GM23248 (cell line): ENCODE data around the gene LSAMP. TPM values are rescaled to one million over a fixed set of nuclear protein-coding genes. Genes with fewer than 3 reads are reported as not detected.

Experiments used
- DNase-seq: peaks from one replicate; pipeline ENCODE4 v3.0.0-alpha.2; 2015
- H2AFZ ChIP-seq: fragments of 200-600 bp; sonication (generic); 2 replicates; pipeline ENCODE4 v1.6.1; 2016; ENCODE audit warnings: antibody characterized with exemption
- H3F3A ChIP-seq: fragments of 200-600 bp; sonication (generic); 2 replicates; pipeline ENCODE4 v1.6.1; 2016; ENCODE audit warnings: mild to moderate bottlenecking, antibody characterized with exemption, mixed run types; ENCODE audit not compliant: insufficient read depth
- H3K27ac ChIP-seq: fragments of 200-600 bp; sonication (generic); 2 replicates; pipeline ENCODE4 v1.5.1; 2016; ENCODE audit warnings: mild to moderate bottlenecking
- H3K27me3 ChIP-seq: fragments of 200-600 bp; sonication (generic); replicated peaks from 2 replicates; pipeline ENCODE4 v1.6.1; 2016; ENCODE audit warnings: mild to moderate bottlenecking; ENCODE audit not compliant: insufficient read depth
- H3K36me3 ChIP-seq: fragments of 200-600 bp; sonication (generic); 2 replicates; pipeline ENCODE4 v1.6.1; 2016; ENCODE audit warnings: low read depth, mild to moderate bottlenecking
- H3K4me1 ChIP-seq: fragments of 200-600 bp; sonication (generic); 2 replicates; pipeline ENCODE4 v1.6.1; 2016; ENCODE audit warnings: mild to moderate bottlenecking; ENCODE audit not compliant: insufficient read depth
- H3K4me2 ChIP-seq: fragments of 200-600 bp; sonication (generic); one replicate; pipeline ENCODE4 v1.6.1; 2016; ENCODE audit warnings: mild to moderate bottlenecking; ENCODE audit not compliant: unreplicated experiment
- H3K4me3 ChIP-seq: fragments of 200-600 bp; sonication (generic); 2 replicates; pipeline ENCODE4 v1.5.1; 2016; ENCODE audit warnings: mild to moderate bottlenecking
- H3K79me2 ChIP-seq: fragments of 200-600 bp; sonication (generic); 2 replicates; pipeline ENCODE4 v1.6.1; 2016; ENCODE audit warnings: mild to moderate bottlenecking; ENCODE audit not compliant: insufficient read depth
- H3K9ac ChIP-seq: fragments of 200-600 bp; sonication (generic); 2 replicates; pipeline ENCODE4 v1.6.1; 2016; ENCODE audit warnings: mild to moderate bottlenecking
- H3K9me2 ChIP-seq: fragments of 200-600 bp; sonication (generic); 2 replicates; pipeline ENCODE4 v1.6.1; 2016; ENCODE audit warnings: mixed run types, mild to moderate bottlenecking, moderate library complexity; ENCODE audit not compliant: insufficient read depth
- H3K9me3 ChIP-seq: fragments of 200-600 bp; sonication (generic); one replicate; pipeline ENCODE4 v1.6.1; 2017; ENCODE audit warnings: low read depth
- H4K20me1 ChIP-seq: fragments of 200-600 bp; sonication (generic); 2 replicates; pipeline ENCODE4 v1.6.0; 2016; ENCODE audit not compliant: insufficient read depth
- EZH2 ChIP-seq: fragments of 200-600 bp; sonication (generic); IDR thresholded peaks from 2 replicates; pipeline ENCODE4 v1.6.1; 2018; ENCODE audit warnings: antibody characterized with exemption, mild to moderate bottlenecking; ENCODE audit not compliant: insufficient read depth, poor library complexity, severe bottlenecking
- EZH2phosphoT487 ChIP-seq: fragments of 200-600 bp; sonication (generic); IDR thresholded peaks from 2 replicates; pipeline ENCODE4 v1.6.1; 2018; ENCODE audit warnings: antibody characterized with exemption, moderate library complexity, mild to moderate bottlenecking, low read depth; ENCODE audit not compliant: insufficient read depth
- WGBS, 2 experiments: methylation state at CpG; one replicate each; pipeline ENCODE4 v1.1.6; 2015 to 2017; ENCODE audit warnings: low lambda C conversion rate in 2 of 2, low coverage in 1 of 2; ENCODE audit errors: missing lambda C conversion rate in 2 of 2; 5-methylcytosine and 5-hydroxymethylcytosine counted together
- in situ Hi-C: fragments of 300-500 bp; cut with MboI; formaldehyde crosslinking; loops from 2 replicates; pipeline ENCODE4 v1.15.0; 2020
- polyA plus RNA-seq: library from polyadenylated mRNA; unstranded; fragments of >200 nt; fragmentation: Nextera tagmentation; extraction: Ambion mirVana; gene quantifications from 2 replicates; pipeline ENCODE4 v1.2.1, GENCODE V29; 2016
- total RNA-seq: library from RNA; depleted of rRNA; stranded (reverse); fragments of >200 nt; shearing (Covaris generic); gene quantifications from 2 replicates; pipeline ENCODE4 v1.2.3, GENCODE V29; 2014

The LSAMP gene
- total and polyA plus RNA-seq, 2 experiments from 2014 or later, result 4.5 to 9.3 TPM

DNA sequence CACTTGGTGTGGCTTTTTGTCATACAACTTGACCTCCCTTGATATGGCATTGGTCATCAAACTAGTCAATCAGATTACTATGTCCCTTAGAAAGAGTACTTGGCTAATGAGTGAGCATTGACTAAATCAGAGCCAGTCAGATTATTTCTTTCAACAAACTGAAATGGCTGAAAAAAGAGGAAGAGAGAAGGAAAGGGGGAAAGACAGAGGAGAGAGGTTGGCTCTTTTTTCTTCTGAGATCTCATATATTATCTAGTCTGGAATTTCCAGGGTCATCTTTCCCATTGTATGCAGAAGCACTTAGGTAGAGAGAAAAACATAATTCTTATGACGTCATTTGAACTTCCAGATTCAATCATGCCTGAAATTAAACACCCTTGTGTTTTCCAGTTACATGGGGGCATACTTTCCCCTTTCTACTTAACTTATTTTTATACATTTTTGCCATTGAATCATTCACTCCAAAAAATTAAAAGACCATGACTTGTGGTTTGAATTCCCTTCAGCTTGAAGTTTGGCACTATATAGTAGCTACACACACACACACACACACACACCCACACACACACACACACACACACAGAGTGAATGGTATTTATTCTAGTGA is 387.8 kb downstream of the LSAMP start:
- Histone ChIP-seq H3K4me1 (peaks cover 7% of the 10 kb centered on the region), H3K9ac (no peak overlapping the region), H3F3A (peaks cover 18% of the 10 kb centered on the region), H3K9me2 (peaks cover 5% of the 10 kb centered on the region; the same call in 1 of the 2 replicates), H3K27ac (no peak overlapping the region), H3K4me3 (no peak overlapping the region), H2AFZ (no peak overlapping the region), H3K27me3 (no peaks in the 10 kb centered on the region), H4K20me1 (no peaks in the 10 kb centered on the region), H3K4me2 (no peak overlapping the region), H3K36me3 (no peaks in the 10 kb centered on the region), H3K79me2 (no peaks in the 10 kb centered on the region), H3K9me3 (no peaks in the 10 kb centered on the region)
- TF ChIP-seq EZH2phosphoT487, result no peak
- no peak for TF ChIP-seq EZH2
- in situ Hi-C loops, result no loop called here
- WGBS, 2 experiments, result 35 to 67% methylated on average over 1 of the region's 1 CpG
- no peak for DNase-seq

DNA sequence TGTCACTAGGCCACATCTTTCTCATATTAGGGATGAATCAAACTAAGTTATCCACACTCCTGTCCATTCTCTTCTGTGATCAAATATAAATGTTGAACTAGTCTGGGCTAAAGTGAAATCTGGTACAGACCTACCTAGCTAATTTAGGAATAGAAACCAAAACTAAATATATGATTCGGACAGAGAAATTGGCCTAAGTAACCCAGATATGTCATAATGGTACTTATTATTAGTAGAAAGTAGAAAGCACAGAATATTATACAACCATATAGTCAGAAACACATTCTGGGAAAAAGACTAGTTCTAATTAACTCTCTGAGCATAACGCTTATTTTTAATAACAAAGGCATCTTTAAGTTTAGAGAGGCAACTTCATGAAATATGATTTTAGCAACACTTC is 389.0 kb downstream of the LSAMP start:
- in situ Hi-C loops, result no loop called here
- 82 to 89% methylated on average over 2 of the region's 2 CpGs for WGBS, 2 experiments
- DNase-seq, result no peak

DNA sequence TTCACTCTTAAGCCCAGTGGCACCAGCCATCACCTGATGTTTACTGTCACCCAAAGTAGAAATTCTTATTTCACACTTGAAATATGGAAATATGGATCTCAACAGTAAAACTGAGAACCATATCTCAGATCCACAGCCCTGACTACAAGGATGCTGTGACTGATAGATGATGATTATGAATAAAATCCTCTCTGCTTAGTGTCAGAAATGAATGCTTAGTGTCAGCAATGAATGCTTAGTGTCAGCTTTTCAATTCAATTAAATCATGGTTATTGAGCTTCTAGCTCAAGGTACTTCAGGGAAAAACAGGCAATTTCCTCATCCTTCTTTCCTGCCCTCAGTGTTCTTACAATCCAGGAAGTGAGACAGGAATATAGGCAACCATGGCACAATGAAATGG is 392.3 kb downstream of the LSAMP start:
- no peaks in the 10 kb centered on the region for H3K27me3 ChIP-seq
- H2AFZ ChIP-seq, result no peak overlapping the region
- no peak overlapping the region for H3K4me3 ChIP-seq
- H3K36me3 ChIP-seq, result no peaks in the 10 kb centered on the region
- H3K4me1 ChIP-seq, result no peaks in the 10 kb centered on the region
- H3K9me3 ChIP-seq, result no peaks in the 10 kb centered on the region
- DNase-seq, result no peak
- 0 out of 2 replicates have a peak, but pooled peaks cover 2% of the 10 kb centered on the region for H3F3A ChIP-seq
- no peak overlapping the region for H3K27ac ChIP-seq
- no peaks in the 10 kb centered on the region for H3K79me2 ChIP-seq
- H3K9ac ChIP-seq, result no peak overlapping the region
- H4K20me1 ChIP-seq, result no peaks in the 10 kb centered on the region
- in situ Hi-C loops, result no loop called here
- H3K4me2 ChIP-seq, result no peak overlapping the region
- TF ChIP-seq EZH2phosphoT487 (no peak), EZH2 (no peak)
- peaks cover 5% of the 10 kb centered on the region; the same call in 1 of the 2 replicates for H3K9me2 ChIP-seq

More for the DNA sequence above, 389.0 kb downstream of the LSAMP start:
- peaks cover 18% of the 10 kb centered on the region for H3F3A ChIP-seq
- no peak overlapping the region for H2AFZ ChIP-seq
- peaks cover 5% of the 10 kb centered on the region; the same call in 1 of the 2 replicates for H3K9me2 ChIP-seq
- H3K9me3 ChIP-seq, result no peaks in the 10 kb centered on the region
- H3K27ac ChIP-seq, result no peak overlapping the region
- H3K79me2 ChIP-seq, result no peaks in the 10 kb centered on the region
- no peaks in the 10 kb centered on the region for H4K20me1 ChIP-seq
- no peak overlapping the region for H3K9ac ChIP-seq
- no peak for TF ChIP-seq EZH2phosphoT487
- TF ChIP-seq EZH2, result no peak
- H3K4me2 ChIP-seq, result no peak overlapping the region
- no peaks in the 10 kb centered on the region for H3K36me3 ChIP-seq
- peaks cover 7% of the 10 kb centered on the region for H3K4me1 ChIP-seq
- no peaks in the 10 kb centered on the region for H3K27me3 ChIP-seq
- no peak overlapping the region for H3K4me3 ChIP-seq

DNA sequence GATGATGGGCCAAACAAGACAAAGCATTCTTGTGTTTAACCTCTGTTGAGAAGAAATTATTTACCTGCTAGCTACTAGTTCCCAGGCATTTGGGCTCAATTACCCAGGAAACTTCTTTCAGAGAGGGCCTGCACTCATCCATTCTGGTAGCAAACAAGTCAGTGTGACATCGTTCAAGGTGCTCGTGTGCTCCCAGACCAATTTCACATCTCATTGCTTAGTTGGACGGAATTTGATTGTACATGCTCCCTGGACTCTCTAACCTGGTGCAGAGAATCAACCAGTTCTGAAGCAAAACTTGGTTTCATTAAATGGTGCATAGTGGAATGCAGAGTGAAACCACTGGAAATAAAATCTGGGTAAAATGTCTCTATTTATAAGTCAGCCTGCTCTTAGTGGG is 392.7 kb downstream of the LSAMP start:
- Histone ChIP-seq H3K4me1 (no peaks in the 10 kb centered on the region), H2AFZ (no peak overlapping the region), H3K9ac (no peak overlapping the region), H3K9me3 (no peaks in the 10 kb centered on the region), H4K20me1 (no peaks in the 10 kb centered on the region), H3K4me3 (no peak overlapping the region), H3K9me2 (peaks cover 5% of the 10 kb centered on the region; the same call in 1 of the 2 replicates), H3K36me3 (no peaks in the 10 kb centered on the region), H3K4me2 (no peak overlapping the region), H3K27me3 (no peaks in the 10 kb centered on the region), H3F3A (no peaks in the 10 kb centered on the region), H3K79me2 (no peaks in the 10 kb centered on the region), H3K27ac (no peak overlapping the region)
- in situ Hi-C loops, result no loop called here
- DNase-seq, result no peak
- TF ChIP-seq EZH2phosphoT487, result no peak
- TF ChIP-seq EZH2, result no peak
- WGBS, 2 experiments, result 84 to 93% methylated on average over 3 of the region's 3 CpGs

DNA sequence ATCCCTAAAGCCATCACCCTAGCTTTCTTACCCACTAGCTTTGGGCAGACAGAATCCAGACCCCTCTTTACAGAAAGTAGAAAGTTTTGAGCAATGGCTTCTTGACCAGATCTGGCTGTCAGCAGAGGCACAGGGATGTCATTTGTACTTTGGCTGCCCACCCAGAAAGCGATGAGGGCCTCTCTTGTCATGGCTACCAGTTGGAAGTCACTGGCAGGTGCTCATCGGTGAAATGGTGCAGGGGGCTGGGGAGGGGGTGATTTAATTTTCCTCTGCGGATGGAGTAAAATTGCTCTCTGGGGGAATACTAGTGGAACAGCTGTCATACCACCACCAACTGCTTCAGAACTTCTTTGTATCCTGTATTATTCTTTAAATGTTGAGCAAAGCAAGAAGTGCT is 393.7 kb downstream of the LSAMP start:
- in situ Hi-C loops, result no loop called here
- WGBS, 2 experiments, result 48 to 50% methylated on average over 3 of the region's 3 CpGs
- TF ChIP-seq EZH2 (no peak), EZH2phosphoT487 (no peak)
- Histone ChIP-seq H2AFZ (no peak overlapping the region), H3K27me3 (no peaks in the 10 kb centered on the region), H3K36me3 (no peaks in the 10 kb centered on the region), H3K9me3 (no peaks in the 10 kb centered on the region), H3K9ac (no peak overlapping the region), H3F3A (no peaks in the 10 kb centered on the region), H3K4me2 (no peak overlapping the region), H3K9me2 (peaks cover 4% of the 10 kb centered on the region; the same call in 1 of the 2 replicates), H3K79me2 (no peaks in the 10 kb centered on the region), H4K20me1 (no peaks in the 10 kb centered on the region), H3K4me3 (no peak overlapping the region), H3K27ac (no peak overlapping the region), H3K4me1 (no peaks in the 10 kb centered on the region)
- DNase-seq, result no peak
